ENCODE measurements around the gene HDAC9.

DNA sequence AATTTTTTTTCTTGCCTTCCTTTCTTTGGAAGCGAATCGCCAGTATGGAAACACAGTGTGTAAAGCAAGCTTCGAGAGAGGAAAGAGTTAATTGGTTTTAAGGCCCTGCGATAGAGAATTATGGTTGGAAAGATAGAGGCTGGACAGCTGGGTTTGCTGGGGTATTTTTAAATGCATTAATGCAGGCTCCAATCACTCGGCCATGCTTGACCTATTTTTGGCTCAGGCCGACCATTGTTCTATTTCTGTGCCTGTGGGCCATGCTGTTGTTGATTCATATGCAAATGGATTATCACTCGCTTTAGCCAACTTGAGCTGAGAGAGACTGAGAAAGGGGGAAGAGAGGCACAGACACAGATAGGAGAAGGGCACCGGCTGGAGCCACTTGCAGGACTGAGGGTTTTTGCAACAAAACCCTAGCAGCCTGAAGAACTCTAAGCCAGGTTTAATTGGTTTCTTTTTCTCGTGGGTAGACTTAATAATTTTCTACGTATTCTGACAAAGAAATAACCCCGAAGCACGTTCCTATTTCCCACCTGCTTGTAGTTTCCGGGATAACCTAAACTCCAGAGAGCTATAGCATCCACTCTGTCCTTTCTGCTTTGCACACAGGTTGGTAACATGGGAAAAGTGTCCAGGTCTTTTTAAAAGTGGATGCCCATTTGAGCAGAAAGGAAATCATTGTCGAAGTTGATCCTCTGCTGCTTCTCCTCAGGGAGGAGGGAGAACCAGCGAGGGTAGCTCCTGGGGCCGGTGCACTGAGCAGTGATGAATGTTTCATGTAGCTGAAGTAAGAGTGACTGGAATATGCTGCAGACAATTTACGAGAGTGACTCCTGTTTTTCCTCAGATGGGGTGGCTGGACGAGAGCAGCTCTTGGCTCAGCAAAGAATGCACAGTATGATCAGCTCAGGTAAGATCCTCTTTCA is at the start of gene HDAC9:
- no peak for TF ChIP-seq BCL11A (tag by site-specific recombination; IDR thresholded peaks at IDR 0.05; ENCODE audit: low read depth)
- TF ChIP-seq ZNF426 (tag by site-specific recombination; IDR thresholded peaks at IDR 0.05), result no peak
- TF ChIP-seq ZNF560 (tag by site-specific recombination; IDR thresholded peaks at IDR 0.05; ENCODE audit: borderline replicate concordance), result no peak
- no peak for TF ChIP-seq REST (tag by site-specific recombination; IDR thresholded peaks at IDR 0.05)
- TF ChIP-seq GLIS2 (tag by site-specific recombination; IDR thresholded peaks at IDR 0.05), result no peak
- no peak for TF ChIP-seq ZNF366 (tag by site-specific recombination; conservative IDR thresholded peaks at IDR 0.05)
